NCI-H2196 treated with DMSO at 0.1 percent for 48 hours (cell line): Measurements from ENCODE around the gene TAF1C.
A peak's percentile ranks its signal among the peaks of the same experiment; 100 is the strongest.

Experiments used
- DNase-seq: peaks from one replicate; lab custom pipeline; 2025; ENCODE audit not compliant: unreplicated experiment; lab: John Stamatoyannopoulos, UW

The TAF1C gene

DNA sequence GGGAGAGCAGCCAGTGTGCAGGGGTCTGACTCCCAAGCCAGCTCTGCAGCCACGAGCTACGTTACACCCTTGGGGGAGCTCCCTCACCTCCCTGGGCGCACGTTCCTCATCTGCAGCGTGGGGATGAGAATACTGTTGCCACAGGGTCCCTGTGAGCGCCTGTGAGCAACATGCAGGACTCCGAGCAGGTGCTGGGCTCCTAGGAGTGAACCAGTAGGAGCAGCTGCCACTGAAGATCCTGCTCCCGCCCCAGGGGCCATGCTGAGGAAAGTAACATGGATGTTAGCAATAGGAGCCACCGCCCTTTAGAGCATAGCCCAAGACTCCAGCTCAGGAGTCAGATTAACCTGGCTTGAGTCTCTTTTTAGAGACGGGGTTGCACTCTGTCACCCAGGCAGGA is 25.8 kb downstream of the TAF1C start:
- DNase-seq = no peak

DNA sequence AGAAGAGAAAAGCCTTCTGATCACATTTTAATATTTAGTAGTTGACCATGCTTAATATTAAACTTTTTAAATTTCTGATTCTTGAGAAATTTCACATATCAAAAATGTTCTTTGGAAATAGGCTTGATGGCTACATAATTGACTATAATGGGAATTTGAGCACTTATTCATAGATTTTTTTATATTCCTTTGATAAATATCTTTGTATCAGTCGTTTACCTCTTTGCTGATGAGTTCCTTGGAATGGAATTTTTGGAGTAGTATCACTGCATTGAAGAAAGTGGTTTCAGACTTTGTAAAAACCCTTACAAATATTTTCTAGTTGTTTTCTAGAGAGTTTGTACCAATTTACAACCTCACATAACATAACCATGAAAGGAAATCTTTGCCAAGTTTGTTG is 27.1 kb downstream of the TAF1C start:
- DNase-seq = no peak

DNA sequence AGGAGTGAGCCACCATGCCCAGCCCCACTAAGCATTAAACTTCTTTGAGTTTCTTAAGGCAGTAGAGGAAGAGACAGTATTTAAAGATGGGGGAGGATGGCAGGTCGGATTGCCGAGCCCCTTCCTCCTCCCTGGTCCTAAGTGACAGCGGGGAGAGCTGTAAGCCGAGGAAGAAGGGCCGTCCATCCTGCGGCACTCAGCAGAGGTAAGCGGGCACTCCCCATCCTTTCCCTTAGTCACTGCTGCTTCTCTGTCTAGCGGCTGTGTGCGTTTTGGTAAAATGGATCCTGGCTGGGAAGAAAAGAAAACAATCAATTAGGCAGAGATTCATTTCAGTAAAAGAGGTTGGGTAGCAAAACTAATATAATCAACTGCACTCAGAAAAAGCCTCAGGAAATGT is 27.9 kb downstream of the TAF1C start:
- no peak for DNase-seq

DNA sequence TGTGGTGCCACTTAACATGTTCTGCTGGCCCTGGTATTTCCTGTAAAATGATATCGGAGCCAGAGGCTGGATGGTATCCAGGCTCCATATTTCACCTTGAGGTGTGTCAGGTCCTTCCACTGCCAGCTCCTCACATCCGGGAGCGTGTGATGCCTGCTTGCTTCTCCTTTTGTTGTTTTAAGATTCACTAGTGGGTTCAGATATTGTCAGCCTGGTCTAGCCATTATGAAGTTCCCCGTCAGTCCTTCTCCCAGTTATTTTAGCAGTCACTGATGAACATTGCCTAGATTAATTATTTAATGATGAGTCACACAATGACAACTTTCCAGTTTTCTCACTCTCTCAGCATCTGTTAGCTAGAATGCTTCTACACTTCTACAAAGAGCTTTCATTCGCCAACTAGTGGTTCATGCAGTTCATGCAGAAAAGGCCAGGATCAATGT is 30.5 kb downstream of the TAF1C start:
- no peak for DNase-seq

DNA sequence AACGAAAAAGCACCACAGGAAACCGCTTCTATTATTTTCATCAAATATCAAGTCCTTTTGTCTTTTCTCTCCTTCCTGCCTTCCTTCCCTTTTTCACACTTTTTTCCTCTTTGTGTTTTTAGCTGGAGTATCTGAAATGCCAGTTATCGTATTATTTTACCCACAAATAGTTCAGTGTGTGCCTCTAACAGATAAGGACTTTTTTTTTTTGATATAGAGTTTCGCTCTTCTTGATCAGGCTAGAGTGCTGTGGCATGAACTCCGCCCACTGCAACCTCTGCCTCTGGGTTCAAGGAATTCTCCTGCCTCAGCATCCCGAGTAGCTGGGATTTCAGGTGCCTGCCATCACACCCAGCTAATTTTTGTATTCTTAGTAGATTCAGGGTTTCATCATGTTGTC is 31.1 kb downstream of the TAF1C start:
- DNase-seq = no peak

DNA sequence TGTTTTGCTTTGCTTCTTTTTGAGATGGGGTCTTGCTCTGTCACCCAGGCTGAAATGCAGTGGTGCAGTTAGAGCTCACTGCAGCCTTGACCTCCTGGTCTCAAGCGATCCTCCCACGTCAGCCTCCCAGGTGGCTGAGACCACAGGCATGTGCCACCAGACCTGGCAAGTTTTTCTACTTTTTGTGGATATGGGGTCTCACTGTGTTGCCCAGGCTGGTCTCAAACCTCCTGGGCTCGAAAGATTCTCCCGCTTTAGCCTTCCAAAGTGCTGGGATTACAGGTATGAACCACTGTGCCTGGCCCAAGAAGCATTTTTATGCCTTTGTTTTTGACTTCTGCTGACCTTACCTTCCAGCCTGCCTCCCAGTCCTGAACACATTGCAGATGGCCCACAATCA is 31.6 kb downstream of the TAF1C start:
- no peak for DNase-seq

DNA sequence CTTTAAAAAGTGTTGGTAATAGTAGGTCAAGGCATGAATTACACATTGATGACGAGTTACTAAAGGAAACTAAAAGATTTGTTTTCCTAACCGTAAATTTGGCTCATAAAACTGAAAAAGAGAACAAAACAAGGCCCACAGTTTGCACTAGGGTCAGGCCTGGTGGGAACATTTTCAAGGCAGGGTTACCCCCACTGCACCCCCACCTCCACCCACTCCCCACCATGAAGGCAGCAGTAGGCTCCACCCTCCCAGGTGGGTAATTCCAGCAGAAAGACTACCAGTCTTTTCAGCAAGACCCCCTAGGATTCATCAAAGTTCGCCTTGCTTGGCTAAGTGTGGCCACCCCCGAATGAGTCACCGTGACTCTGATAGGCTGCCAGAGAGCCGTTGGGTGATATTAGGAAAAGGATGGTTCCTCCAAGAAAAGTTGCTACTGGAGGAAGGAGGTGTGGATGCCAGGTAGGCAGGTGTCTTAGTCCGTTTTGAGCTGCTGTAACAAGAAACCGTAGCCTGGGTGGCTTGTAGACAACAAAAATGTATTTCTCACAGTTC is 33.1 kb downstream of the TAF1C start:
- DNase-seq = no peak

DNA sequence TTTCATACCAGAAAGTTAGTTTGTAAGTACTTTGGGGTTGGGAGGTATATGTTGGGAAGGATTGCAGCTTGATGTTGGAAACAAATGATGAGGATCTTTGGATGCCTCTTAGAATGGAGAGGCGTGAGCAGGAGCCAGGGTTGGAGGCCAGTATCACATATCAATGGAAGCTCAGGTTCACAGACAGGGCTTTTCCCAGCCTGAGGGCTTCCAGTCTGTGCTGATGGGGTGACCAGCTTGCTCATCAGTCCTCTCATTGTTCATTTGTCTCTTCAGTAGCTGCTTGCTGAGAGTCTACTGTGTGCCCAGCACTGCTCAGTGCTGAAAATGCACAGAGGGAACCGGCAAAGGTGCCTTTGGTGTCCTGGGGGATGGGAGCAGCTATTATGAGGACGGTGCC is 35.9 kb downstream of the TAF1C start:
- no peak for DNase-seq

DNA sequence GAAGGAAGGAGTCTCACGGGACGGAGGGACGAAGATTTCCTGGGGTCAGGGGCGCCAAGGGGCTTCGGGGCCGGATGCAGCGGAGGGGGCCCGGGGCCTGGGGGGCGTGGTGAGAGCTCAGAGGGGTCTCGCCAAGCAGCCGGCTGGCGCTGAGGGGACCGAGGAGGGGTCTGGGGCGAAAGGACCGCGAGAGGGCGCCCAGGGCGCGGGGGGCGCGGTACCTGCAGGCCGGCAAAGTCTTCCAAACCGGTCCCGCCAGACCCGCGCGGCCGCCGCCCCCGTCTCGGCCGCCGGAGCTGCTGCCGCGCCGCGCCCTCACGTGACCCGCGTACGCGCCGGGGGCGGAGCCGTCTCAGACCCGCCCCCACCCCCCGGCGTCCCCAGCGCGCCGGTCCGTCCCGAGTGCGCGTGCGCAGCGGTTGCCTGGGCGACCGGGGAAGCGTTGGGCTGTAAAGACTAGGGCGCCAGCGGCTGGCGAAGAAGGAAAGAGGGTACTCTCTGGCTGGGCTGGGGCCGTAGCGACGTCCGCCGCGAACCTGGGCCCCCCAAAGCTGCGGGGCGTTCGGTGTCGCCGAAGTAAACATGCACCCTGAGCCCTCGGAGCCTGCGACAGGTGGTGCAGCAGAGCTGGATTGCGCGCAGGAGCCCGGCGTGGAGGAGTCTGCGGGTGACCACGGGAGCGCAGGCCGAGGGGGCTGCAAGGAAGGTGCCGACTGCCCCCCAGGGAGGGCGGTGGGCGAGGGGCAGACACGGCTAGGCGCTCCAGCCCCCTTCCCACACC is 41.8 kb downstream of the TAF1C start, which contains the start of the genes DNAAF1 and HSDL1:
DNAAF1 (plus strand) TSS at position 450 of the 781 bp plus-strand sequence; CDS start at position 583, 133 bp downstream.
HSDL1 (minus strand) TSS at position 319 of the 781 bp plus-strand sequence. CDS start 13,856 bp downstream, outside the sequence.
- DNase-seq = peak; percentile 9

DNA sequence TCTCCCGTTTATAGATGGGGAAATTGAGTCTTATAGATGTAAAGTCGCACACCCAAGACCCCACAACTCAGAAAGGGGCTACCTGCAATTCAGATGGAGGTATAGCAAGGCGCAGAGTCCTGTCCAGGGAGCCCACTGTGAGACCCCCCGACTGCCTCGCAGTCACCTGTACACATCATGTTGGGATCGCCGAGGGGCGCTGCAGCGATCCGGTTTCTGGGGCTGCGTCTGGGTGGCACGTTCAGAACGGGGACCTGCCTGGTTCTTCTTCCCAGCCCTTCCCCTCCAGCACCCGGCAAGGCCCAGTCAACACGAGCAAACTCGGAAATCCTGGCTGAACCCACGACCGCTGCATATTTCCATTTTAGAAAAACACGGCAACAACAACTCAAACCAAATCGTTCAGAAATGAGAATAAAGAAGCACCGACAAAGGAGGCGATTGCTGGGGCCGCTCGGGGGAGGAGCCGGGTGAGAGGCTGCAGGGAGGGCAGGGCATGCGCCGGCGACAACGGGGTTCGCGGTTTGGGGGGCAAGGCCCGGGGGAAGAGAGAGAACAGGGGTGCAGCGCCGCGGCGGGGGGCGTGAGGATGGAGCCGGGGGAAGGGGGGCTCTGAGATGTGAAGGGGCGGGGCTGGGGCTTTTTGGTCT is 42.5 kb downstream of the TAF1C start:
- DNase-seq = no peak

DNA sequence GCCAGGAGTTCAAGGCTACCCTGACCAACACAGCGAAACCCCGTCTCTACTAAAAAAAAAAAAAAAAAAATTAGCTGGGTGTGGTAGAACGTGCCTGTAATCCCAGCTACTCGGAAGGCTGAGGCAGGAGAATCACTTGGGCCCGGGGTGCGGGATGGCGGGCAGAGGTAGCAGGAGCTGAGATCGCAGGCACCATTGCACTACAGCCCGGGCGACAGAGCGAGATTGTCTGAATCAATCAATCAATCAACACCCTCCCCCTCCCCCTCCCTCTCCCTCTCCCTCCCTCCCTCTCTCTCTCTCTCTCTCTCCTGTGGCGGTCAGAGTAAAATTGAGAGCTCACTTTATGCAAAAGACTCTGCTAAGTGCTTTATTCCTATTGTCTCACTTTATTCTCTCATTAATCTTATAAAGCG is 43.1 kb downstream of the TAF1C start:
- no peak for DNase-seq

DNA sequence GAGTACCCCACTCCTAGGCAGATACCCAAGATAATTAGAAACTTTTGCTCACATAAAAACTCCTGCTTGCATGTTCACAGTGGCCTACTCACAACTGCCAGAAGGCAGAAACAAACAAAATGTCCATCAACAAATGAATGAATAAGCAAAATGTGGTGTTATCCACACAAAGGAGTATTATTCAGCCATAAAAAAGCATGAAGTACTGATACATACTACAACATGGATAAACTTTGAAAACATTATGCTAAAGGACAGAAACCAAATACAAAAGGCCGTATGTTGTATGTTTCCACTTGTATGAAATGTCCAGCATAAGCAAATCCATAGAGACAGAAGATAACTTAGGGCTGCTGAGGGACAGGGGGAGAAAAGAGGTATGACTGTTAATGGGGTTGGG is 43.8 kb downstream of the TAF1C start:
- DNase-seq = no peak

DNA sequence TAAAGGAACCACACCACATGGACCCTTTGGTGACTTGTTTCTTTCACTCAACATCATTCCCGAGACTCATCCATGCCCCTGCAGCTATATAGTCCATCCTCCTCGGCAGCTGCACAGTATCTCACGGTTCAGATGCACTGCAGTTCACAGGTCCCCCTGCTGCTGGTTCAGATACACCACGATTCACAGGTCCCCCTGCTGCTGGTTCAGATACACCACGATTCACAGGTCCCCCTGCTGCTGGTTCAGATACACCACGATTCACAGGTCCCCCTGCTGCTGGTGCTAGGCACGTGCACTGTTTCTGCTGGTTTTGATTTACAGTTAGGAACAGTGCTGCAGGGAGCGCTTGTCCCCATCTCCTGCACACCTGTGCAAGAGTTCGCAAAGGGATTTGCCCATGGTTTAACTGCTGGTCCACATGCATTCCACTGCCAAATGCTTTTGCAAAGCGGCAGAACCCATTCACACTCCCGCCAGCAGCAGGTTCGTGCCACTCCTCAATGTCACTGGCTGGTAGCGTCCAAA is 45.6 kb downstream of the TAF1C start:
- no peak for DNase-seq

DNA sequence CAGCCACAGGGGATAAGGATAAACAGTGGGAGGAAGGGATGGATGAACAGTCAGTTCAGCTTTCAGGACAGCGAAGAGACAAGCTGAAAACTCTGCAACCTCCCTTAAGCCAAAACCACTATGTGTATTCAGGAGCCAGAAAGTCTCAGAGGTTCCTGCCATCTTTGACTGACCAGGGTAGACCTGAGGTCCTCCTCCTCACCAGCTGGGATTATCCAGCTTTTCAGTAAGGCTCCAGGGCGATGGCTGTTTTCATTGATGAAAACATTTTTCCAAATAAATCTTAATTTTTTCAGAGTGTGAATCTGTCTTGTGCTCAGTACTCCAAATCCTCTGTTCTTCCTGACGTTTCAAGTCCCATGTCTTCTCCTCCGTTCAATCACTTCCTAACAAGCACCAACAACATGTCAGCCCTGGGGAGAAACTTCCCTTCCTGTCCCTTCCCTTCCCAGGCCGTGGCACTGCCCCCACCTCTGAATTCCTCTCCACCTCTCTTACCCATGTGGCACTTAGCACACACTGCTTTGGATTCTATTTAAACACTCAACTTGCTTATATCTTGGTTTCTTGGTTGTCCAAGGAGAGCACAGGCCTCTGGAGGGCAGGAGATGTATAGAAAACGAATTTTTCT is 47.1 kb downstream of the TAF1C start:
- DNase-seq = no peak

DNA sequence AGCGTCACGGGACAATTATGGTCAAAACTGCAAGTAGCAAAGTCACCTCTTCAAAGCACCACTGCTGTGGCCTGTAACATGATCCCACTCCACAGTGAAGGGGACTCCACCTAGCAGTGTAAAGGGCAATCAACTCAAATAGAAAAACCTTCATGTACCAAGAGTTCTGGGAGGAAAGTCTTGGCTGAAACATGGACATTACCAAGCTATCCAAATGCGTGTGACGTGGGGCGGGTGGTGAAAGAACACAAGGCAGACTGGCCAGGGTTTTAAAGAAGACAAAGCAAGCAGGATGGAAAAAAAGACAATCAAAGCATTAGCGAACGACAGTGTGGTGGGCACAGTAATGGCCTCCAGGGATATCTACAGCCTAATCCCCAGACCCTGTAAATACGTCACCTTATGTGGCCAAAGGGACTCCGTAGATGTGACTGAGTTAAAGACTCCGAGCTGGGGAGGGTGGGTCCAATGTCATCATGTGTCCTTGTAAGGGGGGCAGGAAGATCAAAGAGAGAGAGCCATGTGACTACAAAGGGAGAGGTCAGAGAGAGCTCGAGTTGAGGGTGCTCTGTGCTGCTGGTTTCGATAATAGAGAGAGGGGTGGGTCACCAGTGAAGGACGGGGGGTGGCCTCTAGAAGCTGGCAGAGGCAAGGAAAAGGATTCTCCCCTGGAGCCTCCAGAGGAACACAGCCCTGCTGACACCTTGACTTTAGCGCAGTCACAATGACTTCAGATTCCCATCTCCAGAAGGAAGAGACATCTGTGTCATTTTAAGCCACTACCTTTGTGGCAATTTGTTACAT is 47.8 kb downstream of the TAF1C start:
- no peak for DNase-seq

DNA sequence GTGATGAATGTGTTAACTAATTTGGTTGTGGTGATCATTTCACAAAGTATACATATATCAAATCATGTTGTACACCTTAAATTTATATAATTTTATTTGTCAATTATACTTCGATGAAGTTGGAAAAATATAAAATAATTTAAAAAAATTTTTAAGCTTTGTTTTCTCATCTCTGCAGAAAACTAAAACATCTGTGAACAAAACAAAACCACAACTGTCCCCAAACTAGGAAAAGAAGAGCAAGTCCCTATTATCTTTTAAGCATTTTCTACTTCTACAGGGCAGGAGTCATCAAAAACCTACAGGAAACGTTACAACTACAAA is 48.4 kb downstream of the TAF1C start:
- no peak for DNase-seq

DNA sequence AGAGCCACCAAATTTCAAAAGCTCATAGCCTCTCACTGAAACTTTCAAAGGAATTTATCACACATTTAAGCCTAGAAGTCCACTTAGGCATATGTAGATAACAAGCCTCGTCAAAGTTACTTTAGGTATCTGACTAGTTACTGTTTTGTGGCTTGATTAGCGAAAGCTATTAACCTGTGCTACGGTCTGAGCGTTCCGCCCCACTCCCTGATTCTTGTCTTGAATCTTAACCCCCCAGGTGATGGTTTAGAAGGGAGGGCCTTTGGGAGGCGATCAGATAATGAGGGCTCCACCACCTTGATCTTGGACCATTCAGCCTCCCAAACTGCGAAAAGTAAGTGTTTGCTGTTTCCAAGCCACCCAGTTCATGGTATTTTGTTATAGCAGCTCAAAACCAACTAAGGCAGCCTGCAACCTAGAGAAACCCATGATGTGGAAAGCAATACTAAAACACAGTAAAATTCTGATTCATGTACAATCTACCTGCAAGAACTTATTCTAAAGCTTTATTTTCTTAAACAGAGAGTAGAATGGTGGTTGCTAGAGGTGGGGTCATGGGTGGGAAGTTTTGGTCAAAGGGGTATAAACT is 49.0 kb downstream of the TAF1C start:
- DNase-seq = no peak

DNA sequence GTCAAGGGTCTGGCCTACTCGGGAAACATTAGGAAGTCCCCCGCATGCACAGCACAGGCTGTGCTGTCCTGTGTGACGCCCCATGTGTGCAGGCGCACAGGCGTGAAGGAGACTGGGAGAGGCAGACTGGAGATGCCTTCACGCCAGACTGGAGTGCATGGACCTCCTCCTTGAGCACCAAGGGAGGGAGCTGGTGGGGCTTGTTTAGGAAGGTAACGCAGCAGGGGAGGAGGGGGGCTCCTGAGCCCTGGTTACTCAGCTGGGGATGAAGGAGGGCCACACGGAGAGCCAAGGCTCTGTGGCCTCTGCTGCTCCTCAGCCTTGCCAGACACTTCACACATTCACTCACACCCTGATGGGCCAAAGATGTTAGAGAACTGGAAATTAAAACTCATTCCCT is 49.6 kb downstream of the TAF1C start:
- DNase-seq = no peak

DNA sequence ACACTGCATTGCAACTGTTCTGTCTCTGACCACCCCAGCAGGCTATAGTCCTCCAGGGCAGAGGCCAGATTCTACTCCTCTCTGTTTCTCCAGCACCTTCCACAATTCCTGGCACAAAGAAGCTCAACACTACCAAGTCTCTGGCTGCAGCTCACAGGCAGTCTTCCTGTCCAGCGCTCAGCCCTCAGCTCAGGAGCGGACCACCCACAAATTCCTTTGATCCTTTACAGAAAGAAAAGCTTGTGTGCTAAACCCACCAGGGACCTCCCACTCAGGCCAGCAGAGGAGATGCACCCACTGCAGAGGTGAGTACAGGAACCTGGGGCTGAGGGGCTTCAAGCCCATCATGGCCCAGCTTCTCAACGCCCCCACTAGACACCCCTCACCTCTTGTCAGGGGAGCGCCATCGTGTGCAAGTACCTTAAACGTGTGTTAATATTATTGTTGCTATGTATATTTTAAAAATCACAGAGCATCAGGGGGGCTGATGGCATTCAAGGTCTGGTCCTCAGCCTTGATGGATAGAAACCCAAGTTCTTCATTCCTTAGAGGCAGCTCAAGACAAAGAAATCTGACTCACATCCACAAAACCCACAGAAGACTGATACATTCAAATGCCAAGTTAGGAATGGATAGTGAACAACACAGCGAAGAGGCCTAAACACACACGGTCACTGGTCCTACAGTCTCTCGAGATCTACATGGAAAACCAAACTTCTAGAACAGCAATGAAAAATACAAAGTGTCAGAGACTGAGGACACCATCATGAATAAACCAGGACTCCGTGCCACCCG is 50.3 kb downstream of the TAF1C start:
- no peak for DNase-seq
